Erythroblast (primary cell): ENCODE results near the gene REPIN1.

Experiments used
- GATA1 ChIP-seq: IDR thresholded peaks from 2 replicates; pipeline ENCODE4 v1.6.1; 2011; ENCODE audit warnings: low read depth, mild to moderate bottlenecking, control low read depth, low read length, moderate library complexity
- POLR2A ChIP-seq: IDR thresholded peaks from 2 replicates; pipeline ENCODE4 v1.6.1; 2011; ENCODE audit warnings: mild to moderate bottlenecking, low read length

GRCh38 chr7:150374472-150374871 lies 5.8 kb downstream of the REPIN1 start:
- TF ChIP-seq POLR2A (no peak), GATA1 (no peak)
